HepG2 (cell line): ENCODE results near the gene TBC1D20. TPM values are rescaled to one million over a fixed set of nuclear protein-coding genes. Genes with fewer than 3 reads are reported as not detected.

Experiments used
- DNMT1 ChIP-seq: sonication (generic); formaldehyde crosslinking; IDR thresholded peaks from 2 replicates; pipeline ENCODE4 v1.5.1; 2020; ENCODE audit warnings: mild to moderate bottlenecking, missing genetic modification reagents
- KLF13 ChIP-seq: sonication (generic); formaldehyde crosslinking; IDR thresholded peaks from 2 replicates; pipeline ENCODE4 v1.4.0; 2020; ENCODE audit warnings: mild to moderate bottlenecking, missing genetic modification reagents
- MIER2 ChIP-seq: IDR thresholded peaks from 2 replicates; pipeline ENCODE4 v1.6.1; 2016; ENCODE audit warnings: missing biosample characterization, missing genetic modification reagents
- SMC3 ChIP-seq: IDR thresholded peaks from 2 replicates; pipeline ENCODE4 v1.6.1; 2011; ENCODE audit warnings: low read length, improper control_type of control experiment
- SNRNP70 ChIP-seq: fragments of 200-400 bp; formaldehyde crosslinking; IDR thresholded peaks from 2 replicates; pipeline ENCODE4 v1.6.1; 2017; ENCODE audit warnings: mild to moderate bottlenecking, low read depth, low read length, moderate library complexity
- U2AF1 ChIP-seq: fragments of 200-400 bp; formaldehyde crosslinking; optimal IDR thresholded peaks from 2 replicates; pipeline ENCODE3; 2017; ENCODE audit warnings: mild to moderate bottlenecking, low read depth, low read length
- ZNF30 ChIP-seq: sonication (generic); formaldehyde crosslinking; IDR thresholded peaks from 2 replicates; pipeline ENCODE4 v1.5.0; 2020; ENCODE audit warnings: mild to moderate bottlenecking, missing genetic modification reagents
- ZNF446 ChIP-seq: sonication (generic); formaldehyde crosslinking; IDR thresholded peaks from 2 replicates; pipeline ENCODE4 v1.5.0; 2020; ENCODE audit warnings: mild to moderate bottlenecking, missing genetic modification reagents
- ZNF891 ChIP-seq: sonication (generic); formaldehyde crosslinking; IDR thresholded peaks from 2 replicates; pipeline ENCODE4 v1.5.0; 2020; ENCODE audit warnings: mild to moderate bottlenecking, missing genetic modification reagents
- ZSCAN29 ChIP-seq: sonication (generic); formaldehyde crosslinking; conservative IDR thresholded peaks from 2 replicates; pipeline ENCODE4 v1.4.0; 2020; ENCODE audit warnings: mild to moderate bottlenecking, missing genetic modification reagents
- polyA plus RNA-seq, 8 experiments: library from polyadenylated mRNA; depleted of rRNA in 3 of 8; stranded (reverse) in 7 of 8; unstranded in 1 of 8; fragments of >200 nt; fragmentation: Illumina TruSeq in 4 of 8; extraction: Trizol in 4 of 8; gene quantifications; 2 replicates each; pipeline versions ENCODE4 v1.2.1 to v1.2.3, GENCODE V29; 2011 to 2016; ENCODE audit warnings: low read depth in 4 of 8, missing spikeins in 1 of 8, mixed read lengths in 1 of 8; ENCODE audit not compliant: insufficient read depth in 1 of 8
- total RNA-seq, 5 experiments: library from RNA; depleted of rRNA; stranded (reverse); fragments of >200 nt; fragmentation: Illumina TruSeq; extraction: Trizol; gene quantifications; 2 replicates each; pipeline ENCODE4 v1.2.3, GENCODE V29; 2016; ENCODE audit warnings: low read depth in 1 of 5
- TF ChIP-seq, protein P1 (sequence below): sonication (generic); formaldehyde crosslinking; IDR thresholded peaks from 2 replicates; pipeline ENCODE4 v1.4.0; 2020; ENCODE audit warnings: missing genetic modification reagents, mild to moderate bottlenecking, borderline replicate concordance
- TF ChIP-seq, protein P2 (sequence below): IDR thresholded peaks from 2 replicates; pipeline ENCODE4 v1.6.1; 2012; ENCODE audit warnings: inconsistent platforms
- TF ChIP-seq, protein P3 (sequence below): sonication (generic); formaldehyde crosslinking; IDR thresholded peaks from 2 replicates; pipeline ENCODE4 v1.5.0; 2020; ENCODE audit warnings: missing genetic modification reagents
- TF ChIP-seq, protein P4 (sequence below): sonication (generic); formaldehyde crosslinking; IDR thresholded peaks from 2 replicates; pipeline ENCODE4 v1.4.0; 2020; ENCODE audit warnings: missing genetic modification reagents, borderline replicate concordance
- TF ChIP-seq, protein P5 (sequence below): IDR thresholded peaks from 2 replicates; pipeline ENCODE4 v1.6.1; 2012; ENCODE audit warnings: low read depth, low read length, improper control_type of control experiment

TBC1D20 gene
- total and polyA plus RNA-seq, 2 of the 13 experiments (the other 11 are each of a cell fraction or from before 2014, with no cell fraction given): 36.6 to 47.1 TPM

DNA sequence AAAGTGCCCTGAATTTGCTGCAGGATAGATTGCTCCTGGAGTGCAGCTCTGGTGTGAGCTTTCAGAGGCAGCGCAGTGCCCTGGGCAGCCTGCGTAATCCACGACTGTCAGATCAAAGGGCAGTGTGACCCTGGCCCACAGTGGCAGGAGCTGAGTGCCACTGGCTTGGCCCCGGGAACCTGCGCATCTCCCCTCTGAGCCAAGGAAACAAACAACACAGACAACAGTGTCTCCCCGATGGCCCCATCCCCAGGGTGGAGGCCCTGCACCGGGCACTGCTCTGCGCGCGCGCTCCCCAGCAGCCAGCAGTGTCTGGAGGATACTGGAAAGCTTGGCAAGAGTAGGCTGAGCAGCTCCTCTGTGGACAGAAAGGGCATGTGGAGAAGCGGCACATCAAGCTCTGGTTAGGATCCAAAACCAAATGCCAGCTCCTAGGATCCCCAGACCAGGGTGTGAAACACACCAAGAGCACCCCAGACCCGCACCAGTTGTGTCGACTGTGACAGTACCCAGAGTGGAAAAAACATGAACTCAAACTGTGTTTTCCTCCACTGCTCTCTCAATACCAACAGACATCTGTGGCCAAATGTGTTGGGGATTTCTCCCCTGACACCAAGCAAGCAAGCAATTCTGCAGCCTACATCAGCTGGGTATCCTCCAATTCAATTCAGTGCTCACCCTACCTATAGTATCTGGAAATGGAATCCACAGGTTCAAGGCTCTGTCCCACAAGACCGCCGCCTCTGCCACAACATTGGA, 27.5 kb downstream of the TBC1D20 start (continued):
- TF ChIP-seq, protein P1, sequence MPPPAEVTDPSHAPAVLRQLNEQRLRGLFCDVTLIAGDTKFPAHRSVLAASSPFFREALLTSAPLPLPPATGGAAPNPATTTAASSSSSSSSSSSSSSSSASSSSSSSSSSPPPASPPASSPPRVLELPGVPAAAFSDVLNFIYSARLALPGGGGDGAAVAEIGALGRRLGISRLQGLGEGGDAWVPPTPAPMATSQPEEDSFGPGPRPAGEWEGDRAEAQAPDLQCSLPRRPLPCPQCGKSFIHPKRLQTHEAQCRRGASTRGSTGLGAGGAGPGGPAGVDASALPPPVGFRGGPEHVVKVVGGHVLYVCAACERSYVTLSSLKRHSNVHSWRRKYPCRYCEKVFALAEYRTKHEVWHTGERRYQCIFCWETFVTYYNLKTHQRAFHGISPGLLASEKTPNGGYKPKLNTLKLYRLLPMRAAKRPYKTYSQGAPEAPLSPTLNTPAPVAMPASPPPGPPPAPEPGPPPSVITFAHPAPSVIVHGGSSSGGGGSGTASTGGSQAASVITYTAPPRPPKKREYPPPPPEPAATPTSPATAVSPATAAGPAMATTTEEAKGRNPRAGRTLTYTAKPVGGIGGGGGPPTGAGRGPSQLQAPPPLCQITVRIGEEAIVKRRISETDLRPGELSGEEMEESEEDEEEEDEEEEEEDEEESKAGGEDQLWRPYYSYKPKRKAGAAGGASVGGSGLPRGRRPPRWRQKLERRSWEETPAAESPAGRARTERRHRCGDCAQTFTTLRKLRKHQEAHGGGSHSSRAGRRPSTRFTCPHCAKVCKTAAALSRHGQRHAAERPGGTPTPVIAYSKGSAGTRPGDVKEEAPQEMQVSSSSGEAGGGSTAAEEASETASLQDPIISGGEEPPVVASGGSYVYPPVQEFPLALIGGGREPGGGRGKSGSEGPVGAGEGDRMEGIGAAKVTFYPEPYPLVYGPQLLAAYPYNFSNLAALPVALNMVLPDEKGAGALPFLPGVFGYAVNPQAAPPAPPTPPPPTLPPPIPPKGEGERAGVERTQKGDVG (CRISPR knock-in tag): no peak
- TF ChIP-seq U2AF1 (no peak), DNMT1 (CRISPR knock-in tag) (no peak), ZNF446 (CRISPR knock-in tag) (no peak), ZNF891 (CRISPR knock-in tag) (no peak), SNRNP70 (no peak), MIER2 (no peak), KLF13 (CRISPR knock-in tag) (no peak), SMC3 (no peak), ZSCAN29 (CRISPR knock-in tag) (no peak), ZNF30 (CRISPR knock-in tag) (no peak)
- TF ChIP-seq, protein P2, sequence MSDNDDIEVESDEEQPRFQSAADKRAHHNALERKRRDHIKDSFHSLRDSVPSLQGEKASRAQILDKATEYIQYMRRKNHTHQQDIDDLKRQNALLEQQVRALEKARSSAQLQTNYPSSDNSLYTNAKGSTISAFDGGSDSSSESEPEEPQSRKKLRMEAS: no peak
- TF ChIP-seq, protein P3, sequence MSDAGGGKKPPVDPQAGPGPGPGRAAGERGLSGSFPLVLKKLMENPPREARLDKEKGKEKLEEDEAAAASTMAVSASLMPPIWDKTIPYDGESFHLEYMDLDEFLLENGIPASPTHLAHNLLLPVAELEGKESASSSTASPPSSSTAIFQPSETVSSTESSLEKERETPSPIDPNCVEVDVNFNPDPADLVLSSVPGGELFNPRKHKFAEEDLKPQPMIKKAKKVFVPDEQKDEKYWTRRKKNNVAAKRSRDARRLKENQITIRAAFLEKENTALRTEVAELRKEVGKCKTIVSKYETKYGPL (CRISPR knock-in tag): no peak
- TF ChIP-seq, protein P4, sequence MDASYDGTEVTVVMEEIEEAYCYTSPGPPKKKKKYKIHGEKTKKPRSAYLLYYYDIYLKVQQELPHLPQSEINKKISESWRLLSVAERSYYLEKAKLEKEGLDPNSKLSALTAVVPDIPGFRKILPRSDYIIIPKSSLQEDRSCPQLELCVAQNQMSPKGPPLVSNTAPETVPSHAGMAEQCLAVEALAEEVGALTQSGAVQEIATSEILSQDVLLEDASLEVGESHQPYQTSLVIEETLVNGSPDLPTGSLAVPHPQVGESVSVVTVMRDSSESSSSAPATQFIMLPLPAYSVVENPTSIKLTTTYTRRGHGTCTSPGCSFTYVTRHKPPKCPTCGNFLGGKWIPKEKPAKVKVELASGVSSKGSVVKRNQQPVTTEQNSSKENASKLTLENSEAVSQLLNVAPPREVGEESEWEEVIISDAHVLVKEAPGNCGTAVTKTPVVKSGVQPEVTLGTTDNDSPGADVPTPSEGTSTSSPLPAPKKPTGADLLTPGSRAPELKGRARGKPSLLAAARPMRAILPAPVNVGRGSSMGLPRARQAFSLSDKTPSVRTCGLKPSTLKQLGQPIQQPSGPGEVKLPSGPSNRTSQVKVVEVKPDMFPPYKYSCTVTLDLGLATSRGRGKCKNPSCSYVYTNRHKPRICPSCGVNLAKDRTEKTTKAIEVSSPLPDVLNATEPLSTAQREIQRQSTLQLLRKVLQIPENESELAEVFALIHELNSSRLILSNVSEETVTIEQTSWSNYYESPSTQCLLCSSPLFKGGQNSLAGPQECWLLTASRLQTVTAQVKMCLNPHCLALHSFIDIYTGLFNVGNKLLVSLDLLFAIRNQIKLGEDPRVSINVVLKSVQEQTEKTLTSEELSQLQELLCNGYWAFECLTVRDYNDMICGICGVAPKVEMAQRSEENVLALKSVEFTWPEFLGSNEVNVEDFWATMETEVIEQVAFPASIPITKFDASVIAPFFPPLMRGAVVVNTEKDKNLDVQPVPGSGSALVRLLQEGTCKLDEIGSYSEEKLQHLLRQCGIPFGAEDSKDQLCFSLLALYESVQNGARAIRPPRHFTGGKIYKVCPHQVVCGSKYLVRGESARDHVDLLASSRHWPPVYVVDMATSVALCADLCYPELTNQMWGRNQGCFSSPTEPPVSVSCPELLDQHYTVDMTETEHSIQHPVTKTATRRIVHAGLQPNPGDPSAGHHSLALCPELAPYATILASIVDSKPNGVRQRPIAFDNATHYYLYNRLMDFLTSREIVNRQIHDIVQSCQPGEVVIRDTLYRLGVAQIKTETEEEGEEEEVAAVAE (CRISPR knock-in tag): no peak
- TF ChIP-seq, protein P5, sequence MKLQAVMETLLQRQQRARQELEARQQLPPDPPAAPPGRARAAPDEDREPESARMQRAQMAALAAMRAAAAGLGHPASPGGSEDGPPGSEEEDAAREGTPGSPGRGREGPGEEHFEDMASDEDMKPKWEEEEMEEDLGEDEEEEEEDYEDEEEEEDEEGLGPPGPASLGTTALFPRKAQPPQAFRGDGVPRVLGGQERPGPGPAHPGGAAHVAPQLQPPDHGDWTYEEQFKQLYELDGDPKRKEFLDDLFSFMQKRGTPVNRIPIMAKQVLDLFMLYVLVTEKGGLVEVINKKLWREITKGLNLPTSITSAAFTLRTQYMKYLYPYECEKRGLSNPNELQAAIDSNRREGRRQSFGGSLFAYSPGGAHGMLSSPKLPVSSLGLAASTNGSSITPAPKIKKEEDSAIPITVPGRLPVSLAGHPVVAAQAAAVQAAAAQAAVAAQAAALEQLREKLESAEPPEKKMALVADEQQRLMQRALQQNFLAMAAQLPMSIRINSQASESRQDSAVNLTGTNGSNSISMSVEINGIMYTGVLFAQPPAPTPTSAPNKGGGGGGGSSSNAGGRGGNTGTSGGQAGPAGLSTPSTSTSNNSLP: no peak
